ENCODE data around the gene IRAK2.

- TF ChIP-seq, protein P1, sequence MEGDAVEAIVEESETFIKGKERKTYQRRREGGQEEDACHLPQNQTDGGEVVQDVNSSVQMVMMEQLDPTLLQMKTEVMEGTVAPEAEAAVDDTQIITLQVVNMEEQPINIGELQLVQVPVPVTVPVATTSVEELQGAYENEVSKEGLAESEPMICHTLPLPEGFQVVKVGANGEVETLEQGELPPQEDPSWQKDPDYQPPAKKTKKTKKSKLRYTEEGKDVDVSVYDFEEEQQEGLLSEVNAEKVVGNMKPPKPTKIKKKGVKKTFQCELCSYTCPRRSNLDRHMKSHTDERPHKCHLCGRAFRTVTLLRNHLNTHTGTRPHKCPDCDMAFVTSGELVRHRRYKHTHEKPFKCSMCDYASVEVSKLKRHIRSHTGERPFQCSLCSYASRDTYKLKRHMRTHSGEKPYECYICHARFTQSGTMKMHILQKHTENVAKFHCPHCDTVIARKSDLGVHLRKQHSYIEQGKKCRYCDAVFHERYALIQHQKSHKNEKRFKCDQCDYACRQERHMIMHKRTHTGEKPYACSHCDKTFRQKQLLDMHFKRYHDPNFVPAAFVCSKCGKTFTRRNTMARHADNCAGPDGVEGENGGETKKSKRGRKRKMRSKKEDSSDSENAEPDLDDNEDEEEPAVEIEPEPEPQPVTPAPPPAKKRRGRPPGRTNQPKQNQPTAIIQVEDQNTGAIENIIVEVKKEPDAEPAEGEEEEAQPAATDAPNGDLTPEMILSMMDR (IDR thresholded peaks at IDR 0.05): no peak
- TF ChIP-seq POLR2A (IDR thresholded peaks at IDR 0.05) (no peak), EP300 (IDR thresholded peaks at IDR 0.05) (no peak)
These were observed 95.5 kb downstream of the IRAK2 start for GRCh38 chr3:10260211-10260701.
